GM18505 (cell line): Measurements from ENCODE around the gene RAB44.

Source experiments
- ATAC-seq: cut with Tn5 transposase; IDR thresholded peaks from one replicate; pipeline ENCODE4 v1.9.1; 2021; ENCODE audit not compliant: unreplicated experiment
- POLR2A ChIP-seq: IDR thresholded peaks from 4 replicates; pipeline ENCODE4 v1.6.1; 2011; ENCODE audit warnings: borderline replicate concordance; ENCODE audit not compliant: insufficient read depth, insufficient read length; ENCODE audit errors: extremely low read depth

The RAB44 gene

DNA sequence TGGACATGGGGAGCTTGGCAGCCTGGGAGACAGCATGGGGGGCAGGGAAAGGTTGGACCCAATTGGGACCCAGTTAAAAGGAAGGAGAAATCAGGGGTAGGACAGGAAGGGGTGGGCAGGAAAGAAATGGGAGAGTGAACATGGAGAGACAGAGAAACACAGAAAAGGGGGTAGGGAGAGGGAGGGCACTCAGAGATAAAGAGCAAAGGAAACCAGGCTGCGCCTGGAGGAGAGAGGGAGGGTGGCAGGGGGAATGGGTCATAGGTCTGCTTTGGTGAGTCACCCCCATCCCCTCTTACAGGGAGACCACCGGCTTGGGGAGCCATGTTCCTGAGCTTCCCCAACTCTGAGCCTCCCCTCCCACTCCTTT, 46.7 kb downstream of the RAB44 start:
- ATAC-seq, result no peak

DNA sequence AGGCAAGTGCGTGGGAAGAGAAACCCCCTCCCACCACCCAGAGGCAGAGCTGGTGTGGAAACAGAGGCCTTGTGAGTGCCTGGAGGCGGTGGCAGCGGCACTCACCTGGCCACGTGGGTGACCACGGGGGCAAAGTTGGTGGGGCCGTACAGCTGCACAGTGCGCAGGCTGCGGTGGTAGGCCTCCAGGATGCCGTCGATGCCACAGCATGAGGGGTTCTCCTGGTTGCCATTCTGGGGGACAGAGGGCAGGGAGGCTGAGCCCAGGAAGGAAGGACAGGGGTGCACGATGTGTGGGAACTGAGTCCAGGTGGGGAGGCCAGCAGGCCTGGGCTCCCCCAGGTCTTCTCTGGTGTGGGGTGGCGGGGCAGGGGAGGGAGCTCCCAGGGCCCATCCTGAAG, 47.7 kb downstream of the RAB44 start:
- no peak for ATAC-seq
- TF ChIP-seq POLR2A, result no peak

More for the DNA sequence above, 46.7 kb downstream of the RAB44 start:
- no peak for TF ChIP-seq POLR2A

GRCh38 chr6:36745836-36746235, 48.2 kb downstream of the RAB44 start:
- no peak for TF ChIP-seq POLR2A
- ATAC-seq, result no peak

GRCh38 chr6:36746251-36746650, 48.6 kb downstream of the RAB44 start:
- no peak for ATAC-seq
- no peak for TF ChIP-seq POLR2A

GRCh38 chr6:36749829-36750489, 52.3 kb downstream of the RAB44 start:
- no peak for TF ChIP-seq POLR2A
- ATAC-seq, result no peak

DNA sequence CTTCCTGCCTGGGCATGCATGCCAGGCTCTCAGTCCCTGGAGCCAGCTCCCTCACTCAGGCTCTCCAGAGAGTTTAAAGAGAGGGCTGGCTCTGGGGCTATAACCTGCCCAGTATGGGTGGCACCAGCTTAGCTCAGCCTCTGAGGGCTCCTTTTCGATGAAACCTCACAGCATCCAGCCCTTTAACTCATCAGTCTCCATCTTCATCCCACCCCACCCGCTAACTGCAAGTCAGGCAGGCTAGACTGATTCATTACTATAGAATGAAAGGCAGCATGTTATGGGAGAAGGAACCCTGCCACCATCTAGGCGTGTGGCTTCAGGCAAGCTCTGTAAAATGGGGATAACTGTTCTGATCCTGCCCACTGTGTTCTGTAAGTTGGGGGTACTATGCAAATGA, 53.5 kb downstream of the RAB44 start:
- TF ChIP-seq POLR2A, result no peak

GRCh38 chr6:36751833-36752186, 54.2 kb downstream of the RAB44 start:
- TF ChIP-seq POLR2A, result no peak
- no peak for ATAC-seq

More for the DNA sequence above, 53.5 kb downstream of the RAB44 start:
- no peak for ATAC-seq

- TF ChIP-seq POLR2A, result no peak
- no peak for ATAC-seq
Observed at GRCh38 chr6:36752187-36752885, 54.7 kb downstream of the RAB44 start.

DNA sequence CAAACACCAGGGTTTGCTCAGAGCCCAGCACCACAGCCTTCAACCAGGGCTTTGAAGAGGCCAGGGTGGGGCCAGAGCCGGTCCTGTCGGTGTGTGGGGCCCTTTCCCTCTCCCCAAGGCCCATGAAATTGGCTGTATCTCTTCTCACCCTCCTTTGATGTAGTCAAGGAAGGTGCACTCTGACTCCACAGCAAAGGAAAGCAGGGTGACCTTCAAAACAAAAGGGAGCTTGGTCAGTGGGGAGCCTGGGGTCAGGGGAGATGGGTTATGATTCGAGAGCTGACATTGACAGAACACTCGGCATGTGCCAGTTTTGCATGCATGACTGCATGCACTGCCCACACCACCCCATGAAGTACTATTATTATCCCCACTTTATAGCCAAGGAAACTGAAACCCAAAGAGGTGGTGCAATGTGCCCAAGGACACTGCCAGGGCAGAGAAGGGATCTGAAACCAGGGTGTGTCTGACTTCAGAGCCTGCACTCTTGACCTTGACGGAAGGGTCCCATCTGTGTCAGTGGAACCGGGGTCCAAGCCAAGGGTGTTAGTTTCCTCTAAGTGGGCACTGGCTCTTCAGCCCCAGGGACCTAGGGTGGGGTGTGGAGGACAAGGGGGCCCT, 55.4 kb downstream of the RAB44 start:
- no peak for TF ChIP-seq POLR2A
- ATAC-seq, result peak; percentile 40

- no peak for TF ChIP-seq POLR2A
- ATAC-seq, result no peak
Observed at GRCh38 chr6:36753671-36754405, 56.2 kb downstream of the RAB44 start.

GRCh38 chr6:36754582-36755434, 57.2 kb downstream of the RAB44 start:
- TF ChIP-seq POLR2A, result no peak
- ATAC-seq, result no peak

GRCh38 chr6:36755435-36756348, 58.1 kb downstream of the RAB44 start:
- TF ChIP-seq POLR2A, result peak; percentile 52
- ATAC-seq, result no peak
